Stomach (tissue), 4 donors: Measurements from ENCODE around the gene TMEFF2.

ENCODE experiments used
- CTCF ChIP-seq, 7 experiments: fragments of 450-650 bp in 4 of 7; fragments of 200-600 bp in 3 of 7; sonication (generic) in 3 of 7; IDR thresholded peaks; one replicate each; pipeline ENCODE4 v1.5.1; 2016 to 2019; ENCODE audit warnings: antibody characterized with exemption in 7 of 7, control low read depth in 2 of 7, mild to moderate bottlenecking in 1 of 7
- POLR2A ChIP-seq, 4 donors: fragments of 450-650 bp; IDR thresholded peaks; one replicate each; pipeline ENCODE4 v1.6.1; 2016; ENCODE audit warnings: antibody characterized with exemption in 4 of 4, control low read depth in 2 of 4, mild to moderate bottlenecking in 1 of 4, moderate library complexity in 1 of 4

GRCh38 chr2:192196421-192197194 lies 1.9 kb upstream of the TMEFF2 start:
- TF ChIP-seq CTCF (IDR thresholded peaks at IDR 0.05) = no peak
- no peak for TF ChIP-seq POLR2A (IDR thresholded peaks at IDR 0.05)
